HUES48 (cell line): Measurements from ENCODE around the gene PTPRN2.

Source experiments
- H3K27ac ChIP-seq: one replicate; pipeline ENCODE4 v1.7.0; 2013; ENCODE audit warnings: low read depth, low read length, inconsistent platforms
- H3K27me3 ChIP-seq: 2 replicates; pipeline ENCODE4 v1.6.1; 2013; ENCODE audit warnings: mild to moderate bottlenecking, low read length; ENCODE audit not compliant: control insufficient read depth, insufficient read depth
- H3K36me3 ChIP-seq: 2 replicates; pipeline ENCODE4 v1.6.1; 2013; ENCODE audit warnings: low read length; ENCODE audit not compliant: control insufficient read depth, insufficient read depth
- H3K4me1 ChIP-seq: 2 replicates; pipeline ENCODE4 v1.6.1; 2013; ENCODE audit warnings: mild to moderate bottlenecking, low read length; ENCODE audit not compliant: control insufficient read depth, insufficient read depth
- H3K4me3 ChIP-seq: 2 replicates; pipeline ENCODE4 v1.5.1; 2013; ENCODE audit warnings: mild to moderate bottlenecking, low read depth, low read length
- H3K9ac ChIP-seq: 2 replicates; pipeline ENCODE4 v1.6.1; 2013; ENCODE audit warnings: mild to moderate bottlenecking, low read depth, low read length, moderate library complexity
- H3K9me3 ChIP-seq: 2 replicates; pipeline ENCODE4 v1.6.1; 2013; ENCODE audit warnings: low read length; ENCODE audit not compliant: control insufficient read depth, insufficient read depth

The PTPRN2 gene

GRCh38 chr7:157750291-157750690 lies 837.3 kb downstream of the PTPRN2 start:
- Histone ChIP-seq H3K27ac (no peak overlapping the region), H3K4me1 (no peaks in the 10 kb centered on the region)

GRCh38 chr7:157745721-157746709 lies 841.6 kb downstream of the PTPRN2 start:
- Histone ChIP-seq H3K27me3 (no peaks in the 10 kb centered on the region), H3K36me3 (no peaks in the 10 kb centered on the region), H3K9me3 (no peaks in the 10 kb centered on the region), H3K9ac (no peak overlapping the region), H3K27ac (no peak overlapping the region), H3K4me3 (no peak overlapping the region), H3K4me1 (no peaks in the 10 kb centered on the region)

More at GRCh38 chr7:157750291-157750690, 837.3 kb downstream of the PTPRN2 start:
- Histone ChIP-seq H3K9ac (no peak overlapping the region), H3K27me3 (no peaks in the 10 kb centered on the region), H3K36me3 (no peaks in the 10 kb centered on the region), H3K4me3 (no peak overlapping the region), H3K9me3 (no peaks in the 10 kb centered on the region)

GRCh38 chr7:157744786-157745601 lies 842.6 kb downstream of the PTPRN2 start:
- Histone ChIP-seq H3K27me3 (no peaks in the 10 kb centered on the region), H3K27ac (no peak overlapping the region), H3K4me3 (no peak overlapping the region), H3K36me3 (no peaks in the 10 kb centered on the region), H3K4me1 (no peaks in the 10 kb centered on the region), H3K9ac (no peak overlapping the region), H3K9me3 (no peaks in the 10 kb centered on the region)

- no peaks in the 10 kb centered on the region for H3K27me3 ChIP-seq
- H3K36me3 ChIP-seq, result no peaks in the 10 kb centered on the region
- H3K4me3 ChIP-seq, result no peak overlapping the region
- no peaks in the 10 kb centered on the region for H3K4me1 ChIP-seq
- H3K9me3 ChIP-seq, result no peaks in the 10 kb centered on the region
- H3K9ac ChIP-seq, result no peak overlapping the region
- no peak overlapping the region for H3K27ac ChIP-seq
These were observed 843.7 kb downstream of the PTPRN2 start for GRCh38 chr7:157743781-157744525.

- Histone ChIP-seq H3K9me3 (no peaks in the 10 kb centered on the region), H3K9ac (no peak overlapping the region), H3K36me3 (no peaks in the 10 kb centered on the region), H3K27ac (no peak overlapping the region), H3K4me1 (no peaks in the 10 kb centered on the region), H3K4me3 (no peak overlapping the region), H3K27me3 (no peaks in the 10 kb centered on the region)
These were observed 847.3 kb downstream of the PTPRN2 start for GRCh38 chr7:157740251-157740798.

- no peaks in the 10 kb centered on the region for H3K9me3 ChIP-seq
- H3K27ac ChIP-seq, result no peak overlapping the region
- no peaks in the 10 kb centered on the region for H3K36me3 ChIP-seq
- no peaks in the 10 kb centered on the region for H3K4me1 ChIP-seq
- H3K9ac ChIP-seq, result no peak overlapping the region
- no peaks in the 10 kb centered on the region for H3K27me3 ChIP-seq
- no peak overlapping the region for H3K4me3 ChIP-seq
These were observed 848.0 kb downstream of the PTPRN2 start for GRCh38 chr7:157739650-157740049.

- H3K27ac ChIP-seq, result no peak overlapping the region
- no peaks in the 10 kb centered on the region for H3K27me3 ChIP-seq
- no peaks in the 10 kb centered on the region for H3K9me3 ChIP-seq
- no peaks in the 10 kb centered on the region for H3K36me3 ChIP-seq
- no peak overlapping the region for H3K9ac ChIP-seq
- H3K4me1 ChIP-seq, result no peaks in the 10 kb centered on the region
- no peak overlapping the region for H3K4me3 ChIP-seq
These were observed 848.6 kb downstream of the PTPRN2 start for GRCh38 chr7:157739031-157739430.

GRCh38 chr7:157738066-157738460 lies 849.6 kb downstream of the PTPRN2 start:
- Histone ChIP-seq H3K9me3 (no peaks in the 10 kb centered on the region), H3K4me1 (no peaks in the 10 kb centered on the region), H3K27me3 (no peaks in the 10 kb centered on the region), H3K36me3 (no peaks in the 10 kb centered on the region), H3K4me3 (no peak overlapping the region), H3K9ac (no peak overlapping the region), H3K27ac (no peak overlapping the region)

- Histone ChIP-seq H3K4me1 (no peaks in the 10 kb centered on the region), H3K27me3 (no peaks in the 10 kb centered on the region)
These were observed 850.2 kb downstream of the PTPRN2 start for GRCh38 chr7:157737151-157738065.

GRCh38 chr7:157736341-157736740 lies 851.3 kb downstream of the PTPRN2 start:
- H3K4me3 ChIP-seq, result no peak overlapping the region
- no peaks in the 10 kb centered on the region for H3K27me3 ChIP-seq
- no peaks in the 10 kb centered on the region for H3K9me3 ChIP-seq

More at GRCh38 chr7:157737151-157738065, 850.2 kb downstream of the PTPRN2 start:
- no peak overlapping the region for H3K9ac ChIP-seq
- no peak overlapping the region for H3K27ac ChIP-seq
- H3K9me3 ChIP-seq, result no peaks in the 10 kb centered on the region
- H3K4me3 ChIP-seq, result no peak overlapping the region
- H3K36me3 ChIP-seq, result no peaks in the 10 kb centered on the region

More at GRCh38 chr7:157736341-157736740, 851.3 kb downstream of the PTPRN2 start:
- no peaks in the 10 kb centered on the region for H3K36me3 ChIP-seq
- no peak overlapping the region for H3K9ac ChIP-seq
- no peak overlapping the region for H3K27ac ChIP-seq
- H3K4me1 ChIP-seq, result no peaks in the 10 kb centered on the region
